GM06990 (cell line): ENCODE measurements around the gene KLHL25.

Experiments used
- DNase-seq: peaks from one replicate; pipeline ENCODE4 v3.0.0-alpha.2; 2011; ENCODE audit not compliant: insufficient read length; ENCODE audit errors: extremely low read depth
- H3K27me3 ChIP-seq: replicated peaks from 2 replicates; pipeline ENCODE4 v1.6.0; 2011; ENCODE audit warnings: low read length; ENCODE audit not compliant: control insufficient read depth, insufficient read depth
- H3K36me3 ChIP-seq: 2 replicates; pipeline ENCODE4 v1.5.1; 2011; ENCODE audit warnings: low read length; ENCODE audit not compliant: control insufficient read depth, insufficient read depth
- H3K4me3 ChIP-seq: replicated peaks from 2 replicates; pipeline ENCODE4 v1.5.1; 2011; ENCODE audit warnings: low read depth, mild to moderate bottlenecking, control low read depth, low read length
- TF ChIP-seq, protein P1 (sequence below): IDR thresholded peaks from 2 replicates; pipeline ENCODE4 v1.5.1; 2011; ENCODE audit warnings: low read length, control low read depth, mild to moderate bottlenecking, inconsistent platforms; ENCODE audit not compliant: insufficient read depth, poor library complexity, severe bottlenecking

The KLHL25 gene

DNA sequence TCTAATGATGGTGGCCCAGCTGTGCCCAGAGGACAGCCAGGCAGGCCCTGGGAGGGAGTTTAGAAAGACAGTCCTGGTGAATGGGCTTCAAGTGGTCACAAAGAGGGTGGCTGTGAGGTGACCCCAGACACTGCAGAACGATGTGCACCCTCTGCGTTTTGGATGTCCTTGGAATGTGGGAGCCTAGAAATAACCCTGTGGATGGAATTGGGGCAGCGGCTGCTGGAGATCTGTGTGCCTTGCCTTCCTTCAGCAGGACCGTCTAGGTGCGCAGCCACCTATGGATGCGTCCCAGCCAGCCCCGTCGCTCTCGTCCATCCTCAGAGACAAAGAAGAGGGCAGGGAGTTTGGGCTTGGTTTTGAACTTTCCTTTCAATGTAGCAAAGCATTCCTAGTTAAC is 46.5 kb downstream of the KLHL25 start:
- Histone ChIP-seq H3K36me3 (peaks cover 36% of the 10 kb centered on the region), H3K27me3 (no peaks in the 10 kb centered on the region), H3K4me3 (no peak overlapping the region)
- DNase-seq = no peak
- TF ChIP-seq, protein P1, sequence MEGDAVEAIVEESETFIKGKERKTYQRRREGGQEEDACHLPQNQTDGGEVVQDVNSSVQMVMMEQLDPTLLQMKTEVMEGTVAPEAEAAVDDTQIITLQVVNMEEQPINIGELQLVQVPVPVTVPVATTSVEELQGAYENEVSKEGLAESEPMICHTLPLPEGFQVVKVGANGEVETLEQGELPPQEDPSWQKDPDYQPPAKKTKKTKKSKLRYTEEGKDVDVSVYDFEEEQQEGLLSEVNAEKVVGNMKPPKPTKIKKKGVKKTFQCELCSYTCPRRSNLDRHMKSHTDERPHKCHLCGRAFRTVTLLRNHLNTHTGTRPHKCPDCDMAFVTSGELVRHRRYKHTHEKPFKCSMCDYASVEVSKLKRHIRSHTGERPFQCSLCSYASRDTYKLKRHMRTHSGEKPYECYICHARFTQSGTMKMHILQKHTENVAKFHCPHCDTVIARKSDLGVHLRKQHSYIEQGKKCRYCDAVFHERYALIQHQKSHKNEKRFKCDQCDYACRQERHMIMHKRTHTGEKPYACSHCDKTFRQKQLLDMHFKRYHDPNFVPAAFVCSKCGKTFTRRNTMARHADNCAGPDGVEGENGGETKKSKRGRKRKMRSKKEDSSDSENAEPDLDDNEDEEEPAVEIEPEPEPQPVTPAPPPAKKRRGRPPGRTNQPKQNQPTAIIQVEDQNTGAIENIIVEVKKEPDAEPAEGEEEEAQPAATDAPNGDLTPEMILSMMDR = no peak

DNA sequence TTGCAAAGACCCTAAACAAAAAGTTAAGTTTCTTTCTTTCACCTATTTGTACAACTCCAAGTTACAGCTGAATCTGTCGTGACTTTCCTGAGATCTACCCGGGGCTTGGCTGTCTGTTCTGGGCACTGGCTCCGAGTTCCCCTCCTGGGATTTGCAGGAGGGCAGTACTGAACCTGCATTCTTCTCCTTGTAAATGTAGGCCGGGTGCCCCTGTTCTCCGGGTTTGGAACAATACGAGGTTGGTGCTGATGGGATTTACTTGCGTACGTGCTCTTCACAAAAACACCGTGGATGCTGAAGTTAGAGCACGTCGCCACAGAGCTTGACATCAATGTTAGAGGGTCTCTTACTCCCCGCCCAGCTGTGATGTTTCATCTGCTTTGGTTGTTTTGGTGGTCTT is 48.1 kb downstream of the KLHL25 start:
- no peaks in the 10 kb centered on the region for H3K27me3 ChIP-seq
- H3K36me3 ChIP-seq = peaks cover 45% of the 10 kb centered on the region
- TF ChIP-seq, protein P1 = no peak
- no peak overlapping the region for H3K4me3 ChIP-seq
- no peak for DNase-seq

DNA sequence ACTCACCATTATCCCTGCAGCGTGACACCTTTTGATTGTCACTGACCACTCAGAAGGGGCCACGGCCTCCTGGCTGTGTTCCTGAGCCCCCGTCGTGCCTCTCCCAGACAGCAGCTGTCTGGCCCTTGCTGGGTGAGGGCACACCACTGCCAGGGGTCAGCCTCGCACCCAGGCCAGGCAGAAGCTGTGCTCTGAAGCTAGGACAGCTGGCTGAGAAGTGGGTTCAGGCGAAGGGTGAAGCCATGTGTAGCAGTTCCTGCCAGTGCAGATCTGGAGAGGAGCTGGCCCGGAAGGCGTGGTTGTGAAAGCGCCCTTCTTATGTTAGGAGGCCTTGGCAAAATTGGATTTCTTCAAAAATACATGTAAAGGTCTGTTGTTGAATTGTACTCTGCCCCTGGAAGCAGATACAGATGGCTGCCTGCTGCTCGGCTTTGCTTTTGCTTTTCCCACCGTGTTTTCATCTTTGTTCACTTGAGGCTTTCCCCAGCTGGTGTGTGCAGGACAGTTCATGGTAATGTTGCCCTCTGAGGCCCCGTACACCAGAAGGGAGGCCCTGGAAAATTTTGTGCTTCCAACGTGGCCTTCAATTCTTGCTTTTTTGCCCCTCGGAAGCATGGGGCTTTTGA is 49.1 kb downstream of the KLHL25 start:
- DNase-seq = no peak
- no peak overlapping the region for H3K4me3 ChIP-seq
- no peaks in the 10 kb centered on the region for H3K27me3 ChIP-seq
- TF ChIP-seq, protein P1 = no peak
- H3K36me3 ChIP-seq = peaks cover 53% of the 10 kb centered on the region

DNA sequence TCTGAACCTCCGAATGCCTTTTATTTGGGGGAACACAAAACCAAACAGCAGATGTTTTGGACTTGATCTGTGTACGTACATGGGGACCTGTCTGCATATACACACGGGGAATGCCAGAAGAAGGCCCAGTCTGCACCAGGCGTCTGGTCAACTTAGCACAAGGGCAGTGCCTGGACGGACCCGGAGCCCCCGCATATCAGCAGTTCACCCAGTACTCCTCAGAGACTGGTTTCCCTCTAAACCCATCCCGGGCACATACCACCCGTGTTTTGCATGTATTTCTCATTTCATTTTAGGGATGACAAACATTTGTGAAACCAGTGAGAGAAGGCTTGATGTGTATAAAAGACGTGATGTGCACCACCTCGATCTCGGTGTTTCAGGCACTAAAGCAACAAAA is 49.7 kb downstream of the KLHL25 start:
- DNase-seq = no peak
- Histone ChIP-seq H3K4me3 (no peak overlapping the region), H3K36me3 (peaks cover 58% of the 10 kb centered on the region), H3K27me3 (no peaks in the 10 kb centered on the region)
- TF ChIP-seq, protein P1 = no peak

DNA sequence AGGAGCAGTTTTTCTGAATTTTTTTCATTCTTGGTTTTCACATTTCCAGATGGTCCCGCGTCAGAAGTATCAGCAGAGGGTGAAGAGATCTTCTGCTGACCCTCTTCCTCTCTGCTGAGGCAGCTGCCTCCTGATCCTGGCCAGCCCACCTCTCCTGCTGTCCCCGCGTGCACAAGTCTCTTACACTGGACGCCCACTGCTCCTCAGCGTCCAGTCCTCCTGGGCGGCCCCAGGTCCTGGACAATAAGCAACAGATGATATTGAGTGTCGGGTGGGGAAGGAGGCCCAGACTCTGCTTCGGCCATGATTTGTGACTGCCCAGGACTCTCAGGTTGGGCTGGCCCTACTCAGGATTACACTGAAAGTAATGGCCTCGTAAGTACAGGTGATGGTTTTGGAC is 50.1 kb downstream of the KLHL25 start:
- Histone ChIP-seq H3K36me3 (peaks cover 59% of the 10 kb centered on the region), H3K27me3 (no peaks in the 10 kb centered on the region), H3K4me3 (no peak overlapping the region)
- TF ChIP-seq, protein P1 = no peak
- no peak for DNase-seq

DNA sequence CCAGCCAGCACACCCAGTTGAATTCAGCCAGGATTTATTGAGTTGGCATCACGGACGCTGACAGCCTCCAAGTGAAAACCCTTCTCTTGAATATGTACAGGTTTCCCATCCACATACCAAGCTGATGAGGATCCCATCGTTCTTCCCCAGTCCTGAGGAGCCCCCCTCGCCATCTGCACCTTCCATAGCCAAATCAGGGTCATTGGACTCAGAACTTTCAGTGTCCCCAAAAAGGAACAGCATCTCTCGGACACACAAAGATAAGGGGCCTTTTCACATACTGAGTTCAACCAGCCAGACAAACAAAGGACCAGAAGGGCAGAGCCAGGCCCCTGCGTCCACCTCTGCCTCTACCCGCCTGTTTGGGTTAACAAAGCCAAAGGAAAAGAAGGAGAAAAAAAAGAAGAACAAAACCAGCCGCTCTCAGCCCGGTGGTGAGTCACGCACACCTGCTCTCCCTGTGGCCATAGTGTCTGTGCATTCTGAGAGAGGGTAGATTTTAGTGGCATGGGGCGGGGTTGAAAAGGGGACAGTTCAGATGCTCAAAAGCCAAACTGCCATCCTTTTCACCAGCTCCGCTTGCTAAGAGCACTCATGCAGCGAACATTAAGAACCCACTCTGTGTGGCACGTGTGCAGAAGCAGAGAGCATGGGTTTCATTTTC is 51.2 kb downstream of the KLHL25 start:
- no peaks in the 10 kb centered on the region for H3K27me3 ChIP-seq
- DNase-seq = no peak
- peaks cover 55% of the 10 kb centered on the region for H3K36me3 ChIP-seq
- TF ChIP-seq, protein P1 = no peak
- no peak overlapping the region for H3K4me3 ChIP-seq
